Hematopoietic multipotent progenitor cell treated with erythropoietin and hydrocortisone succinate and interleukin-3 and kit ligand, for 4 days (in vitro differentiated cells): Measurements from ENCODE around the gene SREBF2.

ENCODE experiments used
- DNase-seq: peaks from one replicate; pipeline ENCODE4 v3.0.0-alpha.2; 2015

The SREBF2 gene

GRCh38 chr22:41949297-41949965 is 116.5 kb downstream of the SREBF2 start:
- DNase-seq: no peak

- no peak for DNase-seq
These were observed 119.1 kb downstream of the SREBF2 start, which contains the start of gene SMIM45 for GRCh38 chr22:41951898-41952474. TSS of gene SMIM45 (plus strand) at chr22:41952150.

GRCh38 chr22:41952713-41953112 is 119.8 kb downstream of the SREBF2 start:
- no peak for DNase-seq
